ENCODE results near the gene AP5B1.

AP5B1 gene

DNA sequence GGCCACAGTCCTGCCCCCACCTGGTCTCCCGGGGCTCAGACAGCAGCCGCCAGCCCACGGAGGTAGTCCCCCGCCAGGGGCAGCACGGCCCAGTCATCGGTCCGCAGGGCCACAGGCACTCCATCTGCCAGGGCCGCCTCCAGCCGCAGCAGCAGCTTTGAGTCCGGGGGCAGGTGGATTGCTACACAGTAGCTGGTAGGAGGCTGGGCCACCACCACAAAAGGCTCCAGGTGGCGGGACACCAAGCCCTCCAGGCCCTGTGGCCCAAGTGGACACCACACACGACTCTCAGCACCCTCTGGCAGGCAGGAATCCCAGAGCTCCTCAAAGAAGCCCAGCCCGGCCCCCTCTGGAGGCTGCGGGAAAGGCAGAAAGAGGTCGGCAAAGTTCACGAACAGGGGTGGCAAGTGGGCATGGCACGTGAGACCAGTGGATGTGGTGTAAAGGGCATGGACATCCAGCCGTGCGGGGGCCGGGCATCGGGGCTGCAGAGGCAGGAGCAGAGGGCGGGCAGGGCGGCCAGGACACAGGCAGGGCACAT lies 2.9 kb downstream of the AP5B1 start:
- no CpG with 5 or more reads among the region's 23 CpGs for WGBS (ENCODE audit: extremely low coverage, insufficient coverage, insufficient read length)
- H3K9ac ChIP-seq (ENCODE audit: low read length): no peak overlapping the region
- no peak overlapping the region for H3K4me3 ChIP-seq (ENCODE audit: low read depth, low read length)

GRCh38 chr11:65777241-65777640 lies 3.5 kb downstream of the AP5B1 start:
- H3K27ac ChIP-seq (ENCODE audit: low read depth, low read length): peak overlapping the region; percentile 81
- H3K79me2 ChIP-seq (ENCODE audit: control insufficient read depth, insufficient read depth, low read length, poor library complexity): peaks cover 27% of the 10 kb centered on the region
- peaks cover 31 to 36% of the 10 kb centered on the region in 2 experiments for H3K4me1 ChIP-seq (ENCODE audit: control insufficient read depth in 1 of 2, insufficient read depth in 2 of 2, low read length in 2 of 2)
- H3K4me2 ChIP-seq (ENCODE audit: low read length): no peak overlapping the region
- H3K4me3 ChIP-seq (ENCODE audit: low read depth, low read length): no peak overlapping the region
- no peak overlapping the region for H3K4ac ChIP-seq (ENCODE audit: low read depth, low read length)
- H2BK5ac ChIP-seq (ENCODE audit: low read depth, low read length, poor library complexity): peak overlapping the region; percentile 46
- no peak overlapping the region for H3K9ac ChIP-seq (ENCODE audit: low read length)
- H2BK12ac ChIP-seq (ENCODE audit: low read length): no peak overlapping the region
- peak overlapping the region; percentile 57 for H3K14ac ChIP-seq (ENCODE audit: low read length)
- H3K36me3 ChIP-seq (ENCODE audit: control insufficient read depth in 1 of 2, insufficient read depth in 2 of 2, low read length in 2 of 2): peaks cover 23 to 29% of the 10 kb centered on the region in 2 experiments
- H3K23ac ChIP-seq (ENCODE audit: low read length): no peak overlapping the region
- DNase-seq: no peak
- H2BK120ac ChIP-seq (ENCODE audit: insufficient read depth, low read length, poor library complexity): peak overlapping the region; percentile 69
- H3K27me3 ChIP-seq (ENCODE audit: insufficient read depth, low read length): no peaks in the 10 kb centered on the region
- H3K18ac ChIP-seq (ENCODE audit: low read length): no peak overlapping the region
- H2AFZ ChIP-seq (ENCODE audit: insufficient read depth, low read length, poor library complexity): no peak overlapping the region
- peaks cover 47% of the 10 kb centered on the region for H3K79me1 ChIP-seq (ENCODE audit: low read length)
- H3K9me3 ChIP-seq (ENCODE audit: insufficient read depth, low read depth, low read length): peaks cover 2% of the 10 kb centered on the region
- WGBS (ENCODE audit: extremely low coverage, insufficient coverage, insufficient read length): no CpG with 5 or more reads among the region's 8 CpGs
- no peak overlapping the region for H2AK5ac ChIP-seq (ENCODE audit: low read length)
- peak overlapping the region; percentile 43 for H4K12ac ChIP-seq (ENCODE audit: low read depth, low read length)
- peak overlapping the region; percentile 30 for H4K8ac ChIP-seq (ENCODE audit: low read depth, low read length)
- H4K91ac ChIP-seq (ENCODE audit: low read depth, low read length): peak overlapping the region; percentile 2

More for the DNA sequence above, 2.9 kb downstream of the AP5B1 start:
- H3K23ac ChIP-seq (ENCODE audit: low read length): no peak overlapping the region
- peak overlapping the region; percentile 81 for H3K4ac ChIP-seq (ENCODE audit: low read depth, low read length)
- H2AFZ ChIP-seq (ENCODE audit: insufficient read depth, low read length, poor library complexity): no peak overlapping the region
- peak overlapping the region; percentile 17 for H2BK12ac ChIP-seq (ENCODE audit: low read length)
- H2AK5ac ChIP-seq (ENCODE audit: low read length): peak overlapping the region; percentile 52
- peak overlapping the region; percentile 63 for H4K8ac ChIP-seq (ENCODE audit: low read depth, low read length)
- H3K14ac ChIP-seq (ENCODE audit: low read length): peak overlapping the region; percentile 55
- H3K4me1 ChIP-seq (ENCODE audit: control insufficient read depth in 1 of 2, insufficient read depth in 2 of 2, low read length in 2 of 2): peaks cover 32 to 39% of the 10 kb centered on the region in 2 experiments
- H4K12ac ChIP-seq (ENCODE audit: low read depth, low read length): no peak overlapping the region
- DNase-seq: no peak
- peaks cover 23 to 29% of the 10 kb centered on the region in 2 experiments for H3K36me3 ChIP-seq (ENCODE audit: control insufficient read depth in 1 of 2, insufficient read depth in 2 of 2, low read length in 2 of 2)
- peaks cover 2% of the 10 kb centered on the region for H3K9me3 ChIP-seq (ENCODE audit: insufficient read depth, low read depth, low read length)
- H3K4me2 ChIP-seq (ENCODE audit: low read length): no peak overlapping the region
- H2BK5ac ChIP-seq (ENCODE audit: low read depth, low read length, poor library complexity): peak overlapping the region; percentile 32
- H3K27me3 ChIP-seq (ENCODE audit: insufficient read depth, low read length): no peaks in the 10 kb centered on the region
- peaks cover 29% of the 10 kb centered on the region for H3K79me2 ChIP-seq (ENCODE audit: control insufficient read depth, insufficient read depth, low read length, poor library complexity)
- peaks cover 53% of the 10 kb centered on the region for H3K79me1 ChIP-seq (ENCODE audit: low read length)
- peak overlapping the region; percentile 69 for H2BK120ac ChIP-seq (ENCODE audit: insufficient read depth, low read length, poor library complexity)
- H4K91ac ChIP-seq (ENCODE audit: low read depth, low read length): peak overlapping the region; percentile 72
- peak overlapping the region; percentile 81 for H3K27ac ChIP-seq (ENCODE audit: low read depth, low read length)
- H3K18ac ChIP-seq (ENCODE audit: low read length): peak overlapping the region; percentile 0

- Histone ChIP-seq H2AK5ac (ENCODE audit: low read length) (no peak overlapping the region), H3K9me3 (ENCODE audit: insufficient read depth, low read depth, low read length) (no peaks in the 10 kb centered on the region), H3K18ac (ENCODE audit: low read length) (peak overlapping the region; percentile 89), H4K12ac (ENCODE audit: low read depth, low read length) (peak overlapping the region; percentile 63), H3K4ac (ENCODE audit: low read depth, low read length) (peak overlapping the region; percentile 68), H2BK12ac (ENCODE audit: low read length) (peak overlapping the region; percentile 35), H4K8ac (ENCODE audit: low read depth, low read length) (peak overlapping the region; percentile 36), H2AFZ (ENCODE audit: insufficient read depth, low read length, poor library complexity) (no peak overlapping the region), H3K23ac (ENCODE audit: low read length) (no peak overlapping the region), H3K27ac (ENCODE audit: low read depth, low read length) (peak overlapping the region; percentile 81), H3K4me3 (ENCODE audit: low read depth, low read length) (no peak overlapping the region), H3K27me3 (ENCODE audit: insufficient read depth, low read length) (no peaks in the 10 kb centered on the region), H3K14ac (ENCODE audit: low read length) (peak overlapping the region; percentile 72), H2BK5ac (ENCODE audit: low read depth, low read length, poor library complexity) (peak overlapping the region; percentile 67), H3K79me2 (ENCODE audit: control insufficient read depth, insufficient read depth, low read length, poor library complexity) (peaks cover 25% of the 10 kb centered on the region), H4K91ac (ENCODE audit: low read depth, low read length) (peak overlapping the region; percentile 77), H3K4me1 (ENCODE audit: control insufficient read depth in 1 of 2, insufficient read depth in 2 of 2, low read length in 2 of 2) (peaks cover 26 to 32% of the 10 kb centered on the region in 2 experiments), H3K9ac (ENCODE audit: low read length) (no peak overlapping the region), H3K36me3 (ENCODE audit: control insufficient read depth in 1 of 2, insufficient read depth in 2 of 2, low read length in 2 of 2) (peaks cover 23 to 29% of the 10 kb centered on the region in 2 experiments), H2BK120ac (ENCODE audit: insufficient read depth, low read length, poor library complexity) (peak overlapping the region; percentile 74), H3K4me2 (ENCODE audit: low read length) (no peak overlapping the region), H3K79me1 (ENCODE audit: low read length) (peaks cover 41% of the 10 kb centered on the region)
- WGBS (ENCODE audit: extremely low coverage, insufficient coverage, insufficient read length): no CpG with 5 or more reads among the region's 8 CpGs
- DNase-seq: peak; percentile 74 to 80
These were observed 4.0 kb downstream of the AP5B1 start for GRCh38 chr11:65776710-65777141.

DNA sequence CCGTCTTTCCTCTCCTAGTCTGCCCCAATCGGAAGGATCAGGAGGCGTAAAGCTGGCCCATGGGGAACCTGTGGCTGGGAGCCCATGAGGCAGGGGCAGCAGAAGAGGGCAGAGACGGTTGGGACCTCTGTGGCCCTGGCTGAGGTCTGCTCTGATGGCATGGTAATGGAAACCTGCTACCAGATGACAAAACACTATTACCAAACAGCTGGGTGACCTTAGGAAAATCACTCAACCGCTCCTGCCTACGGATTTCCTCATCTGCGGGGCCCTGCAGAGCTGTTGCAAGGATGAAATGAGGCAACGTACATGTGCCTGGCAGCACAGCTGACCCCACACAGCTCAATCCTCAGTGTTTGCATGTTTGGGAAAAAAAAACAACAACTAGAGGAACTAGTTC lies 4.6 kb downstream of the AP5B1 start:
- H3K18ac ChIP-seq (ENCODE audit: low read length): peak overlapping the region; percentile 68
- H2AFZ ChIP-seq (ENCODE audit: insufficient read depth, low read length, poor library complexity): no peak overlapping the region
- no peak overlapping the region for H3K4me3 ChIP-seq (ENCODE audit: low read depth, low read length)
- no peaks in the 10 kb centered on the region for H3K9me3 ChIP-seq (ENCODE audit: insufficient read depth, low read depth, low read length)
- peak overlapping the region; percentile 28 for H3K27ac ChIP-seq (ENCODE audit: low read depth, low read length)
- H2BK12ac ChIP-seq (ENCODE audit: low read length): no peak overlapping the region
- H3K4me2 ChIP-seq (ENCODE audit: low read length): no peak overlapping the region
- DNase-seq: peak; percentile 97 to 99
- H3K14ac ChIP-seq (ENCODE audit: low read length): peak overlapping the region; percentile 52
- H3K79me2 ChIP-seq (ENCODE audit: control insufficient read depth, insufficient read depth, low read length, poor library complexity): peaks cover 25% of the 10 kb centered on the region
- peak overlapping the region; percentile 62 for H4K91ac ChIP-seq (ENCODE audit: low read depth, low read length)
- H2BK120ac ChIP-seq (ENCODE audit: insufficient read depth, low read length, poor library complexity): no peak overlapping the region
- peaks cover 23 to 29% of the 10 kb centered on the region in 2 experiments for H3K36me3 ChIP-seq (ENCODE audit: control insufficient read depth in 1 of 2, insufficient read depth in 2 of 2, low read length in 2 of 2)
- H3K79me1 ChIP-seq (ENCODE audit: low read length): peaks cover 36% of the 10 kb centered on the region
- H3K4ac ChIP-seq (ENCODE audit: low read depth, low read length): no peak overlapping the region
- peak overlapping the region; percentile 42 for H2BK5ac ChIP-seq (ENCODE audit: low read depth, low read length, poor library complexity)
- no peak overlapping the region for H2AK5ac ChIP-seq (ENCODE audit: low read length)
- no peak overlapping the region for H4K12ac ChIP-seq (ENCODE audit: low read depth, low read length)
- H3K23ac ChIP-seq (ENCODE audit: low read length): no peak overlapping the region
- no CpG with 5 or more reads among the region's 8 CpGs for WGBS (ENCODE audit: extremely low coverage, insufficient coverage, insufficient read length)
- H3K9ac ChIP-seq (ENCODE audit: low read length): no peak overlapping the region
- peaks cover 21 to 28% of the 10 kb centered on the region in 2 experiments for H3K4me1 ChIP-seq (ENCODE audit: control insufficient read depth in 1 of 2, insufficient read depth in 2 of 2, low read length in 2 of 2)
- no peaks in the 10 kb centered on the region for H3K27me3 ChIP-seq (ENCODE audit: insufficient read depth, low read length)
- peak overlapping the region; percentile 39 for H4K8ac ChIP-seq (ENCODE audit: low read depth, low read length)

All from trophoblast cell (in vitro differentiated cells and primary cell).